Purkinje cell (primary cell): ENCODE measurements around the gene LIPJ. TPM values are rescaled to one million over a fixed set of nuclear protein-coding genes. Genes with fewer than 3 reads are reported as not detected.

Experiments used
- polyA plus RNA-seq: library from polyadenylated mRNA; unstranded; fragments of >200 nt; fragmentation: Nextera tagmentation; gene quantifications from 2 replicates; pipeline ENCODE4 v1.2.1, GENCODE V29; 2014

LIPJ gene
- polyA plus RNA-seq: not detected in 2 replicates

GRCh38 chr10:88586462-88586861 lies at the start of gene LIPJ:
LIPJ (plus strand) TSS chr10:88586762; CDS start chr10:88590688, 3,926 bp downstream.

GRCh38 chr10:88582806-88583583 lies 3.6 kb upstream of the LIPJ start, which contains the start of gene RNLS:
RNLS (minus strand) TSS chr10:88583318.

Other genes starting within 250 kb of the LIPJ start
- gene RNLS, start 3.4 kb upstream of the LIPJ start, polyA plus RNA-seq: 9.4 and 12.3 TPM in 2 replicates
- not detected in 2 replicates for gene LIPF, start 77.7 kb downstream of the LIPJ start, polyA plus RNA-seq
- not detected in 2 replicates for gene LIPK, start 119.5 kb downstream of the LIPJ start, polyA plus RNA-seq
- not detected in 2 replicates for gene LIPN, start 173.3 kb downstream of the LIPJ start, polyA plus RNA-seq
- not detected in 2 replicates for gene LIPM, start 216.0 kb downstream of the LIPJ start, polyA plus RNA-seq